IMR-90 (cell line): ENCODE data around the gene INCENP. TPM values are rescaled to one million over a fixed set of nuclear protein-coding genes. Genes with fewer than 3 reads are reported as not detected.
A peak's percentile ranks its signal among the peaks of the same experiment; 100 is the strongest.

ENCODE experiments used
- ATAC-seq: fragments of 200-7000 bp; cut with Tn5 transposase; 2 replicates; pipeline ENCODE4 v1.9.1; 2020; ENCODE audit warnings: low read depth, mild to moderate bottlenecking, moderate library complexity
- BruUV-seq: library from RNA; stranded (reverse); fragments of 400-500 nt; replicated peaks from 2 replicates; lab custom pipeline; 2021; lab: Mats Ljungman, UMichigan
- CTCF ChIA-PET: fragments of 300-600 bp; formaldehyde crosslinking; extraction: SDS; loops from one replicate; lab custom pipeline; 2021; ENCODE audit warnings: antibody characterized with exemption; lab: Yijun Ruan, JAX
- POLR2A ChIA-PET: fragments of 300-600 bp; sonication (Branson Sonifier 250); formaldehyde crosslinking; loops from one replicate; lab custom pipeline; 2022; ENCODE audit warnings: antibody characterized with exemption; ENCODE audit not compliant: unreplicated experiment; lab: Charles Lee
- DNase-seq: peaks from one replicate; pipeline ENCODE4 v3.0.0; 2013
- H2AFZ ChIP-seq: replicated peaks from 2 replicates; pipeline ENCODE3; 2013; ENCODE audit warnings: low read length, mild to moderate bottlenecking; ENCODE audit not compliant: poor library complexity
- H2AK5ac ChIP-seq: 2 replicates; pipeline ENCODE4 v1.6.1; 2013; ENCODE audit warnings: low read depth, low read length, inconsistent platforms
- H2AK9ac ChIP-seq: replicated peaks from 2 replicates; pipeline ENCODE3; 2013; ENCODE audit warnings: mild to moderate bottlenecking, low read depth, low read length, moderate library complexity; ENCODE audit not compliant: poor library complexity
- H2BK120ac ChIP-seq: 2 replicates; pipeline ENCODE4 v1.6.1; 2013; ENCODE audit warnings: low read depth, low read length, inconsistent platforms
- H2BK15ac ChIP-seq: 3 replicates; pipeline ENCODE4 v1.6.1; 2013; ENCODE audit warnings: low read depth, low read length, inconsistent platforms
- H2BK20ac ChIP-seq: 2 replicates; pipeline ENCODE4 v1.6.1; 2013; ENCODE audit warnings: low read depth, mild to moderate bottlenecking, inconsistent platforms, low read length, moderate library complexity
- H2BK5ac ChIP-seq: 2 replicates; pipeline ENCODE4 v1.6.1; 2013; ENCODE audit warnings: mild to moderate bottlenecking, low read depth, low read length, inconsistent platforms; ENCODE audit not compliant: poor library complexity, severe bottlenecking
- H3K14ac ChIP-seq: replicated peaks from 2 replicates; pipeline ENCODE4 v1.6.1; 2013; ENCODE audit warnings: low read depth, low read length, inconsistent platforms
- H3K18ac ChIP-seq: 2 replicates; pipeline ENCODE4 v1.6.1; 2013; ENCODE audit warnings: low read depth, low read length, control low read depth
- H3K23ac ChIP-seq: 2 replicates; pipeline ENCODE4 v1.6.1; 2013; ENCODE audit warnings: low read depth, low read length, inconsistent platforms
- H3K27ac ChIP-seq: 2 replicates; pipeline ENCODE4 v1.5.1; 2013; ENCODE audit warnings: mild to moderate bottlenecking, control low read depth, low read length; ENCODE audit not compliant: insufficient read depth
- H3K27me3 ChIP-seq: 2 replicates; pipeline ENCODE4 v1.6.1; 2013; ENCODE audit warnings: low read length; ENCODE audit not compliant: control insufficient read depth, insufficient read depth
- H3K36me3 ChIP-seq: 2 replicates; pipeline ENCODE4 v1.6.1; 2013; ENCODE audit warnings: low read length, mixed read lengths; ENCODE audit not compliant: control insufficient read depth, insufficient read depth
- H3K4ac ChIP-seq: 2 replicates; pipeline ENCODE4 v1.6.1; 2013; ENCODE audit warnings: low read depth, low read length, inconsistent platforms
- H3K4me1 ChIP-seq: 2 replicates; pipeline ENCODE4 v1.6.1; 2013; ENCODE audit warnings: low read length, mixed read lengths; ENCODE audit not compliant: control insufficient read depth, insufficient read depth
- H3K4me2 ChIP-seq: 2 replicates; pipeline ENCODE4 v1.6.1; 2013; ENCODE audit warnings: low read depth, mild to moderate bottlenecking, control low read depth, low read length, moderate library complexity
- H3K4me3 ChIP-seq: 2 replicates; pipeline ENCODE4 v1.5.1; 2013; ENCODE audit warnings: low read depth, mild to moderate bottlenecking, control low read depth, low read length, moderate library complexity; ENCODE audit not compliant: insufficient read depth
- H3K56ac ChIP-seq: 2 replicates; pipeline ENCODE4 v1.6.1; 2013; ENCODE audit warnings: low read length, inconsistent platforms; ENCODE audit not compliant: insufficient read depth; ENCODE audit errors: extremely low read depth
- H3K79me1 ChIP-seq, 2 experiments: 2 replicates each; pipeline ENCODE4 v1.6.1; 2013; ENCODE audit warnings: low read length in 2 of 2, inconsistent platforms in 1 of 2, low read depth in 1 of 2
- H3K9ac ChIP-seq: 2 replicates; pipeline ENCODE4 v1.6.1; 2013; ENCODE audit warnings: low read depth, low read length, control low read depth
- H3K9me1 ChIP-seq: 2 replicates; pipeline ENCODE4 v1.6.1; 2013; ENCODE audit warnings: low read length, inconsistent platforms; ENCODE audit not compliant: insufficient read depth
- H3K9me3 ChIP-seq: 2 replicates; pipeline ENCODE4 v1.6.1; 2013; ENCODE audit warnings: low read length; ENCODE audit not compliant: control insufficient read depth, insufficient read depth
- H4K20me1 ChIP-seq: 2 replicates; pipeline ENCODE4 v1.6.1; 2013; ENCODE audit warnings: low read length, inconsistent platforms; ENCODE audit not compliant: insufficient read depth
- H4K5ac ChIP-seq: 2 replicates; pipeline ENCODE4 v1.6.1; 2013; ENCODE audit warnings: mild to moderate bottlenecking, low read depth, low read length, control low read depth
- H4K8ac ChIP-seq, 2 experiments: 2 replicates each; pipeline ENCODE4 v1.6.1; 2013; ENCODE audit warnings: low read depth in 2 of 2, low read length in 2 of 2, control low read depth in 1 of 2, inconsistent platforms in 1 of 2
- H4K91ac ChIP-seq: 2 replicates; pipeline ENCODE4 v1.6.1; 2013; ENCODE audit warnings: low read depth, low read length, inconsistent platforms; ENCODE audit not compliant: insufficient read depth
- BHLHE40 ChIP-seq: fragments of 150-350 bp; IDR thresholded peaks from 2 replicates; pipeline ENCODE4 v1.6.1; 2016; ENCODE audit warnings: mild to moderate bottlenecking, low read depth, low read length
- CEBPB ChIP-seq: IDR thresholded peaks from 2 replicates; pipeline ENCODE4 v1.6.1; 2012; ENCODE audit warnings: low read depth, low read length, improper control_type of control experiment
- CHD1 ChIP-seq: IDR thresholded peaks from 2 replicates; pipeline ENCODE4 v1.6.1; 2012; ENCODE audit warnings: low read depth, low read length, improper control_type of control experiment
- CTCF ChIP-seq: conservative IDR thresholded peaks from 2 replicates; pipeline ENCODE4 v1.5.1; 2012; ENCODE audit warnings: mild to moderate bottlenecking, low read depth, low read length, improper control_type of control experiment
- ELK1 ChIP-seq: fragments of 150-350 bp; IDR thresholded peaks from 2 replicates; pipeline ENCODE4 v1.6.1; 2016; ENCODE audit warnings: low read depth, mild to moderate bottlenecking, low read length, moderate library complexity, borderline replicate concordance
- MAFK ChIP-seq: IDR thresholded peaks from 2 replicates; pipeline ENCODE4 v1.6.1; 2012; ENCODE audit warnings: low read depth, low read length, improper control_type of control experiment
- MAZ ChIP-seq: IDR thresholded peaks from 2 replicates; pipeline ENCODE4 v1.6.1; 2012; ENCODE audit warnings: low read depth, mild to moderate bottlenecking, low read length, improper control_type of control experiment, moderate library complexity, borderline replicate concordance
- MXI1 ChIP-seq: IDR thresholded peaks from 2 replicates; pipeline ENCODE4 v1.6.1; 2012; ENCODE audit warnings: low read depth, mild to moderate bottlenecking, low read length, moderate library complexity, borderline replicate concordance
- NFE2L2 ChIP-seq: fragments of 150-350 bp; IDR thresholded peaks from 2 replicates; pipeline ENCODE4 v1.6.1; 2016; ENCODE audit warnings: low read depth, mild to moderate bottlenecking, low read length
- POLR2A ChIP-seq: IDR thresholded peaks from 2 replicates; pipeline ENCODE4 v1.6.1; 2012; ENCODE audit warnings: mild to moderate bottlenecking, low read depth, low read length
- RAD21 ChIP-seq: IDR thresholded peaks from 2 replicates; pipeline ENCODE4 v1.6.1; 2012; ENCODE audit warnings: low read length, improper control_type of control experiment
- RCOR1 ChIP-seq: IDR thresholded peaks from 2 replicates; pipeline ENCODE4 v1.6.1; 2012; ENCODE audit warnings: mild to moderate bottlenecking, low read length, improper control_type of control experiment; ENCODE audit not compliant: insufficient replicate concordance
- RFX5 ChIP-seq: IDR thresholded peaks from 2 replicates; pipeline ENCODE4 v1.8.0; 2012; ENCODE audit warnings: low read depth, mild to moderate bottlenecking, low read length, moderate library complexity
- SMC3 ChIP-seq: fragments of 150-350 bp; IDR thresholded peaks from 2 replicates; pipeline ENCODE4 v1.6.1; 2016; ENCODE audit warnings: low read depth, mild to moderate bottlenecking, antibody characterized with exemption, low read length, moderate library complexity
- USF2 ChIP-seq: fragments of 150-350 bp; IDR thresholded peaks from 2 replicates; pipeline ENCODE4 v1.6.1; 2017; ENCODE audit warnings: mild to moderate bottlenecking, antibody characterized with exemption, low read length, low read depth
- WGBS, 2 experiments: methylation state at CpG; one replicate each; pipeline versions ENCODE4 v1.1.5 to v1.1.7; 2013; ENCODE audit warnings: missing lambda C conversion rate in 2 of 2; ENCODE audit not compliant: insufficient read length in 1 of 2; ENCODE audit errors: extremely low coverage in 2 of 2; 5-methylcytosine and 5-hydroxymethylcytosine counted together
- dilution Hi-C: fragments of 300-500 bp; cut with HindIII; formaldehyde crosslinking; loops from one replicate; pipeline ENCODE4 v1.14.3; 2018; ENCODE audit warnings: low sequenced_read_pairs; ENCODE audit not compliant: unreplicated experiment
- in situ Hi-C: fragments of 300-500 bp; cut with MboI; formaldehyde crosslinking; loops from 3 replicates; pipeline ENCODE4 v1.14.3; 2019; ENCODE audit warnings: low sequenced_read_pairs, inconsistent platforms, mixed read lengths
- intact Hi-C: fragments of 100-400 bp; cut with micrococcal nuclease; formaldehyde crosslinking; loops from 2 replicates; pipeline ENCODE4 v1.10.0; 2022
- polyA plus RNA-seq, 3 experiments: library from polyadenylated mRNA; depleted of rRNA; stranded (reverse); fragments of >200 nt; gene quantifications; 2 replicates each; pipeline ENCODE4 v1.2.3, GENCODE V29; 2012; ENCODE audit warnings: low replicate concordance in 1 of 3
- total RNA-seq: library from RNA; depleted of rRNA; stranded (reverse); fragments of >200 nt; gene quantifications from 2 replicates; pipeline ENCODE4 v1.2.3, GENCODE V29; 2012

Gene INCENP
- total and polyA plus RNA-seq, 2 of the 4 experiments (the other 2 are of a cell fraction), result 18.6 to 23.8 TPM

GRCh38 chr11:62140304-62141110 lies 16.7 kb downstream of the INCENP start:
- Histone ChIP-seq H2BK20ac (no peak overlapping the region), H2AK9ac (peak overlapping the region; percentile 23), H3K9me3 (no peaks in the 10 kb centered on the region), H3K36me3 (peaks cover 39% of the 10 kb centered on the region), H3K4ac (no peak overlapping the region), H4K91ac (no peak overlapping the region), H2AFZ (no peak overlapping the region), H3K4me2 (no peak overlapping the region), H2BK15ac (no peak overlapping the region), H3K9me1 (peaks cover 6% of the 10 kb centered on the region; the same call in 1 of the 2 replicates), H2AK5ac (no peak overlapping the region), H3K4me1 (no peaks in the 10 kb centered on the region), H3K9ac (no peak overlapping the region), H2BK120ac (no peak overlapping the region), H3K27ac (no peak overlapping the region), H4K8ac (no peak overlapping the region), H3K79me1 (peaks cover 13 to 31% of the 10 kb centered on the region in 2 experiments), H2BK5ac (no peak overlapping the region), H3K27me3 (no peaks in the 10 kb centered on the region), H3K14ac (no peak overlapping the region), H4K20me1 (no peaks in the 10 kb centered on the region; the same call in 1 of the 2 replicates), H4K5ac (no peak overlapping the region), H3K18ac (no peak overlapping the region), H3K56ac (no peak overlapping the region), H3K4me3 (no peak overlapping the region), H3K23ac (no peak overlapping the region)
- TF ChIP-seq NFE2L2, result no peak
- TF ChIP-seq POLR2A, result no peak
- TF ChIP-seq RCOR1, result no peak
- no peak for TF ChIP-seq CTCF
- TF ChIP-seq BHLHE40, result no peak
- no peak for TF ChIP-seq RFX5
- TF ChIP-seq RAD21, result no peak
- no peak for TF ChIP-seq MAZ
- TF ChIP-seq USF2, result no peak
- TF ChIP-seq SMC3, result no peak
- no peak for TF ChIP-seq CHD1
- TF ChIP-seq MXI1, result no peak
- TF ChIP-seq ELK1, result no peak
- TF ChIP-seq CEBPB, result no peak
- TF ChIP-seq MAFK, result no peak
- DNase-seq, result no peak
- BruUV-seq, result no TSS peak
- dilution Hi-C loops, result no loop called here
- ATAC-seq, result no peak
- WGBS, 2 experiments, result 98% methylated on average over 10 of the region's 24 CpGs; no CpG with 5 or more reads in 1 of the 2 experiments
- intact Hi-C loops, result no loop called here
- in situ Hi-C loops, result no loop called here
- ChIA-PET POLR2A (no interaction called here), CTCF (no interaction called here)
